Measurements from ENCODE around the gene CLPTM1L. TPM values are rescaled to one million over a fixed set of nuclear protein-coding genes. Genes with fewer than 3 reads are reported as not detected.
A peak's percentile ranks its signal among the peaks of the same experiment; 100 is the strongest.
"Not testable (repeated sequence)": the region's sequence is repeated elsewhere in the genome, so short reads cannot be mapped to it uniquely, and the experiment has no call there.

Gene CLPTM1L
- polyA plus RNA-seq, 3 donors = 14.1 to 76.2 (median 35.0) TPM

DNA sequence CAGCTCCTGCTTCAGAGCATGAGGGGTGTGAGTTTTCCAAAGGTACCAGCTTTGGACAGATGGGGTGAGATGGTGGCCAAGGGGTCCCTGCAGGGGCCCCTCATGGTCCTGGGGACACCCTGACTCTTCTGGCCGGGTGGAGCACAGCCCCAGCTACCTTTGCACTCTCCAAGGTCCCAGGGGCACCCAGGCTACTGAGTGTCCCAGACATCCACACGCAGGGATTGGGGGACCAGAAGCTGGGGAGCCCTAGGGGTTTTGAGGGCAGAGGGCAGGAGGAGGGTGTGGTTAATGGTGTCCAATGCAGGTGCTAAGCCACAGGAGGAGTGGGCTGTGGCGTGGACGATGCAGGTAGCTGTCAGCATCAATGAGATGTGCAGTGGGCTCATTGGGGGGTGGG lies 16.0 kb upstream of the CLPTM1L start:
- H3K27me3 Mint-ChIP-seq (ENCODE audit: low read depth in 3 of 3) = peaks cover 21 to 38% (median 25%) of the 10 kb centered on the region in 3 donors
- no peaks in the 10 kb centered on the region for H3K4me1 Mint-ChIP-seq
- H3K4me3 Mint-ChIP-seq = no peak overlapping the region
- H3K9me3 ChIP-seq (replicated peaks in 1 of 2; ENCODE audit: control insufficient read depth in 1 of 2, insufficient read depth in 1 of 2, low read length in 2 of 2) = no peaks in the 10 kb centered on the region
- no peak overlapping the region for H3K4me3 ChIP-seq (replicated peaks in 1 of 3; ENCODE audit: low read depth in 2 of 3, low read length in 3 of 3)
- intact Hi-C loops (cut with micrococcal nuclease) = loop anchor here in 1 of 2 donors (1.0 kb wide), 1 partner anchor 28 kb away; no protein-coding TSS in a partner anchor
- H3K27ac Mint-ChIP-seq = peak overlapping the region in 1 of 7 donors; percentile 32
- TF ChIP-seq, protein P1, sequence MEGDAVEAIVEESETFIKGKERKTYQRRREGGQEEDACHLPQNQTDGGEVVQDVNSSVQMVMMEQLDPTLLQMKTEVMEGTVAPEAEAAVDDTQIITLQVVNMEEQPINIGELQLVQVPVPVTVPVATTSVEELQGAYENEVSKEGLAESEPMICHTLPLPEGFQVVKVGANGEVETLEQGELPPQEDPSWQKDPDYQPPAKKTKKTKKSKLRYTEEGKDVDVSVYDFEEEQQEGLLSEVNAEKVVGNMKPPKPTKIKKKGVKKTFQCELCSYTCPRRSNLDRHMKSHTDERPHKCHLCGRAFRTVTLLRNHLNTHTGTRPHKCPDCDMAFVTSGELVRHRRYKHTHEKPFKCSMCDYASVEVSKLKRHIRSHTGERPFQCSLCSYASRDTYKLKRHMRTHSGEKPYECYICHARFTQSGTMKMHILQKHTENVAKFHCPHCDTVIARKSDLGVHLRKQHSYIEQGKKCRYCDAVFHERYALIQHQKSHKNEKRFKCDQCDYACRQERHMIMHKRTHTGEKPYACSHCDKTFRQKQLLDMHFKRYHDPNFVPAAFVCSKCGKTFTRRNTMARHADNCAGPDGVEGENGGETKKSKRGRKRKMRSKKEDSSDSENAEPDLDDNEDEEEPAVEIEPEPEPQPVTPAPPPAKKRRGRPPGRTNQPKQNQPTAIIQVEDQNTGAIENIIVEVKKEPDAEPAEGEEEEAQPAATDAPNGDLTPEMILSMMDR (IDR thresholded peaks at IDR 0.05) = no peak
- no peaks in the 10 kb centered on the region for H3K36me3 Mint-ChIP-seq
- no peak overlapping the region for H3K27ac ChIP-seq (ENCODE audit: low read depth in 1 of 2, low read length in 2 of 2)
- H2AFZ ChIP-seq (ENCODE audit: insufficient read depth, low read depth, low read length, poor library complexity, severe bottlenecking) = no peak overlapping the region
- no peaks in the 10 kb centered on the region for H3K79me2 ChIP-seq (ENCODE audit: insufficient read depth, low read length)
- no peaks in the 10 kb centered on the region for H3K9me3 Mint-ChIP-seq
- no peaks in the 10 kb centered on the region for H3K4me1 ChIP-seq (ENCODE audit: control insufficient read depth in 1 of 2, insufficient read depth in 2 of 2, low read length in 2 of 2)
- no peaks in the 10 kb centered on the region for H3K27me3 ChIP-seq (ENCODE audit: control insufficient read depth in 2 of 2, insufficient read depth in 2 of 2, low read length in 2 of 2)
- no peaks in the 10 kb centered on the region for H3K36me3 ChIP-seq (replicated peaks in 1 of 2; ENCODE audit: control insufficient read depth in 1 of 2, insufficient read depth in 2 of 2, low read length in 2 of 2)
- WGBS (ENCODE audit: insufficient coverage) = 92% methylated on average over 4 of the region's 4 CpGs
- H3K4me2 ChIP-seq (replicated peaks; ENCODE audit: extremely low read depth, low read length, poor library complexity, severe bottlenecking) = no peak overlapping the region
- no peak overlapping the region for H3K9ac ChIP-seq (ENCODE audit: insufficient read depth, low read length, poor library complexity, severe bottlenecking)
- no peak for DNase-seq
- no peaks in the 10 kb centered on the region for H4K20me1 ChIP-seq (ENCODE audit: insufficient read depth, low read length)

DNA sequence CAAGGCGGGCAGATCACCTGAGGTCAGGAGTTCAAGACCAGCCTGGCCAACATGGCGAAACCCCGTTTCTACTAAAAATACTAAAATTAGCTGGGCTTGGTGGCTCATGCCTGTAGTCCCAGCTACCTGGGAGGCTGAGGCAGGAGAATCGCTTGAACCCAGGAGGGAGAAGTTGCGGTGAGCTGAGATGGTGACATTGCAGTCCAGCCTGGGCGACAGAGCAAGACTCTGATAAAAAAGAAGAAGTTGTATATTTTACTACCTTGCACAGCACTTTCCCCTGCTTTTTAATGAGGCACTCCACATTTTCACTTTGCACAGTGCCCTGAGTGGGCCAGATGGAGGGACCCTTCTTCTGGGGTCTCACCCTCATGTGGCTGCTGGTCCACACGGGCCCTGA lies 15.5 kb upstream of the CLPTM1L start:
- not testable (repeated sequence) for H3K27me3 ChIP-seq (ENCODE audit: control insufficient read depth in 2 of 2, insufficient read depth in 2 of 2, low read length in 2 of 2); H3K36me3 Mint-ChIP-seq; H3K9me3 ChIP-seq (replicated peaks in 1 of 2; ENCODE audit: control insufficient read depth in 1 of 2, insufficient read depth in 1 of 2, low read length in 2 of 2); H3K79me2 ChIP-seq (ENCODE audit: insufficient read depth, low read length); H3K4me3 Mint-ChIP-seq; H3K27ac Mint-ChIP-seq; H3K36me3 ChIP-seq (replicated peaks in 1 of 2; ENCODE audit: control insufficient read depth in 1 of 2, insufficient read depth in 2 of 2, low read length in 2 of 2); H3K4me3 ChIP-seq (replicated peaks in 1 of 3; ENCODE audit: low read depth in 2 of 3, low read length in 3 of 3); H3K27ac ChIP-seq (ENCODE audit: low read depth in 1 of 2, low read length in 2 of 2); H3K9me3 Mint-ChIP-seq; H3K9ac ChIP-seq (ENCODE audit: insufficient read depth, low read length, poor library complexity, severe bottlenecking); H3K4me2 ChIP-seq (replicated peaks; ENCODE audit: extremely low read depth, low read length, poor library complexity, severe bottlenecking); H3K4me1 ChIP-seq (ENCODE audit: control insufficient read depth in 1 of 2, insufficient read depth in 2 of 2, low read length in 2 of 2); DNase-seq; H2AFZ ChIP-seq (ENCODE audit: insufficient read depth, low read depth, low read length, poor library complexity, severe bottlenecking); H3K4me1 Mint-ChIP-seq; H4K20me1 ChIP-seq (ENCODE audit: insufficient read depth, low read length)
- WGBS (ENCODE audit: insufficient coverage) = 100% methylated on average over 1 of the region's 7 CpGs
- intact Hi-C loops (cut with micrococcal nuclease) = loop anchor here in 1 of 2 donors (1.0 kb wide), 1 partner anchor 27 kb away; no protein-coding TSS in a partner anchor
- peaks cover 20 to 35% (median 28%) of the 10 kb centered on the region in 3 donors for H3K27me3 Mint-ChIP-seq (ENCODE audit: low read depth in 3 of 3)
